ENCODE results near the gene PCP2.

Gene PCP2

DNA sequence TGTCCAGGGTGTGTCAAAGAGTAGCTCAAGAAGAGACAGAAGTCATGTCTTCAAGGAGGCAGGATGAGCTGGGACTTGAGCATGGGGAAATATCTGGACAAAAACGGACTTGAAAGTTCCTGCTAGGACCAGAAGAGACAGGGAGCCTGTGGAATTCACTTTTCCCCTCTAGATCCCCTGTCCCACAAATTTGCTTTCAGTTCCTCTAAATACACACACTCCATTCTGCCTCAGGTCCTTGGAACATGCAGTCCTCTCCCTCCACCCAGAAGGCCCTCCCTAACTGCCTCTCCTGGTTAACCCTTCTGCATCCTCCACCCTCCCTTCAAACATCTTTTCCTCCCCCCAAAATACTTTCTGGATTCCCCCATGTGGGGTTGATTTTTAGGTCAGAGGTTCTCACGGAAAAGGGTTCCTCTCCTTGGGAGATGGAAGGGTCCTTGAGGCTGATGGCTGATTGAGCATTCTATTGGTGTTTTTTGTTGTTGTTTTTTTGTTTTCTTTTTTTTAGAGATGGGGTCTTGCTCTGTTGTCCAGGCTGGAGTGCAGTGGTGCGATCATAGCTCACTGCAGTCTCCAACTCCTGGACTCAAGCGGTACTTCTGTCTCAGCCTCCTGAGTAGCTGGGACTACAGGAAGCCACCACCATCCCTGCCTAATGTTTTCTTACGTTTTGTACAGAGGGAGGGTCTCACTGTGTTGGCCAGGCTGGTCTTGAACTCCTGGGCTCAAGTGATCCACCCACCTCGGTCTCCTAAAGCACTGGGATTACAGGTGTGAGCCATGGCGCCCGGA is 28.4 kb upstream of the PCP2 start:
- DNase-seq: no peak

DNA sequence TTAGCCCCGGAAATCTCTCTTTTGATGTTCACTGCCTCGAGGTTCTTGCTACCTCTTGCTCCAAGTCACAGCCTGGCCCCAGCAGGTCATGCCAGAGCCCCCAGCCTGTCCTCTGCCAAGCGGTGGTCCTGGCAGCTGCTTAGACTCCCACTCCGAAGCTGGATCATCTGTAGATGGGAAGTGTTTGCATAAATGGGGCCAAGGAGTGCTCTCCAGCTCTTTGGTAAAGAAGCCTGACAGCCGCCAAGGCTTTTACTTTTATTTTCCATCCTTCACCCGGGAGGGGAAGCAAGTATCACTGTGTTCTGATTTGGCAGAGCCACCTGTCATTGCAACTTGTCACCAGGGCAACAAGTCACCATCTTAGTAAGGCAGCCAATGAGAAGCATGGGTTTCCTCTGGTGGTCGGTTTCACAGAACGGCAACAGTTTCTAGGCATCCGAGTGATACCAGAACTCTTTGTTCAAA is 24.7 kb upstream of the PCP2 start:
- DNase-seq: peak; percentile 68

DNA sequence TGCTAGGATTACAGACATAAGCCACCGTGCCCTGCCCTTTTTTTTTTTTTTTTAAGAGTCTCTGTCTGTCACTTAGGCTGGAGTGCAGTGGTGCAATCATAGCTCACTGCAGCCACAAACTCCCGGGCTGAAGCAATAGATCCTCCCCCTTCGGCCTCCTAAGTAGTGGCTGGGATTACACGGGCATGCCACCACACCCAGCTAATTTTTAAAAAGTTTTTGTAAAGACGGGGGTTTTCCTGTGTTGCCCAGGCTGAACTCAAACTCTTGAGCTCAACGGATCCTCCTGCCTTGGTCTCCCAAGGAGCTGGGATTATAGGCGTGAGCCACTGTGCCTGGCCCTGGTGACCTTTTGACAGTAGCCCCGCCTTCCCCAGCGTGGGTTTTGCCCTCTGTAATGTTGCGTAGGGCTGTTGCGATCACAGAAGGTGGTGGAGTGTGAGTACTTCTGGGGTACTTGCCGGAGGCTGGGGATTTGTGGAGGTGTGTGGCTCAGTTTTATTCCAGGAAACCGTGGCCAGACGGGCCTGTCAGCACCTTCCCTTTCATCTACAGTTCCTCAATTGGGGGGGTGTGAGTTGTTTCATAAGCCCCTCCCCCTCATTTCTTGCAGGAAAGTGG is 23.7 kb upstream of the PCP2 start:
- DNase-seq: peak; percentile 79

DNA sequence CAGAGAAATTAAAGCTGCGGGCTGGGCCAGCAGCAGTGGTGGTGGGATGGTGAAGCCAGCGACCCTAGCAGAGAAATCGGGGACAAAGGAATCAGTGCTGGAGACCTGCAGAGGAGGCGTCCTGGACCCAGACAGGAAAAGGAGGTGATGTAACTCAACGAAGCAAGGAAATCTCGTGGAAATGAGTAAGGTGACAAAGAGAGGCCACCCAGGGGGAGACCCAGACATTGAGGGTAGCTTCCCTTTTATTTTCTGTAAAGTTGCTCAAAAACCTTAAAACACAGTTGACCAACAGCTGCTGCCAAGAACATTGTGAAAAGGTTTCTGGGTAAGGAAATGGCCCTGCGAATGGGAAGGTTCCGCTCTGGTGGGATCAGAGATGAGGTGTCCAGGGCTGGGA is 22.1 kb upstream of the PCP2 start:
- DNase-seq: peak; percentile 58

- DNase-seq: no peak
Observed at GRCh38 chr19:7654401-7654800, 20.9 kb upstream of the PCP2 start.

GRCh38 chr19:7652061-7652641 is 18.6 kb upstream of the PCP2 start:
- peak; percentile 87 for DNase-seq

DNA sequence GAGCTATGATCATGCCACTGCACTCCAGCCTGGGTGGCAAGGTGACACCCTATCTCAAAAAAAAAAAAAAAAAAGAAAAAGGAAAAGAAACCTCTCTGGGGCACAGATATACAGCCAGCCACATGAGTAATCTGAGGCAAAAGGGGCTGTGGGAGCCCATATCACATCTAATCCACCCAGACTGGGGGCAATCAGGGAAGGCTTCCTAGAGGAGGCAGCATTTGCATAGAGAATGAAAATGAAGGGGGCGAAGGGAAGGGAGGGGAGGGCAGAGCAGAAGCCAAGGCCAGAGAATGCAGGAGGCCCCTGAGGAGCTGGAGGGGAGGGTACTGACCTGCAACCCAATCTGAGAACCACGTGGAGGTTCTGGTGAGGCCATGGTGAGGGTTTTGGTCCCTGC is 16.6 kb upstream of the PCP2 start:
- DNase-seq: no peak

GRCh38 chr19:7648265-7649014 is 14.9 kb upstream of the PCP2 start:
- no peak for DNase-seq

DNA sequence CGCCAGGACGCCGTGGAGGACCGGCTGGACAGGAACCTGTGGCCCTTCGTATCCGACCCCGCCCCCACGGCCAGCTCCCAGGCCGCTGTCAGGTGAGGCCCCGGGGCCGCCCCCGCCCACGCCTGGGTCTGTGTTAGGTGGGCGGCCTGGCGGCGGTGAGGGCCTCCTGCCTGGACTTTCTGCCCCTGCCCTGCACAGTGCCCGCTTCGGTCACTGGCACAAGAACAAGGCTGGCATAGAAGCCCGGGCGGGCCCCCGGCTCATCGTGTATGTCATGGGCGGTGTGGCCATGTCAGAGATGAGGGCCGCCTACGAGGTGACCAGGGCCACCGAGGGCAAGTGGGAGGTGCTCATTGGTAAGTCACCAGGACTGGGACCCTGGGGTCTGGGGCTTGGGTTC is 13.6 kb upstream of the PCP2 start:
- no peak for DNase-seq

GRCh38 chr19:7646426-7646700 is 12.8 kb upstream of the PCP2 start:
- DNase-seq: no peak

GRCh38 chr19:7645656-7646425 is 12.3 kb upstream of the PCP2 start:
- DNase-seq: no peak

DNA sequence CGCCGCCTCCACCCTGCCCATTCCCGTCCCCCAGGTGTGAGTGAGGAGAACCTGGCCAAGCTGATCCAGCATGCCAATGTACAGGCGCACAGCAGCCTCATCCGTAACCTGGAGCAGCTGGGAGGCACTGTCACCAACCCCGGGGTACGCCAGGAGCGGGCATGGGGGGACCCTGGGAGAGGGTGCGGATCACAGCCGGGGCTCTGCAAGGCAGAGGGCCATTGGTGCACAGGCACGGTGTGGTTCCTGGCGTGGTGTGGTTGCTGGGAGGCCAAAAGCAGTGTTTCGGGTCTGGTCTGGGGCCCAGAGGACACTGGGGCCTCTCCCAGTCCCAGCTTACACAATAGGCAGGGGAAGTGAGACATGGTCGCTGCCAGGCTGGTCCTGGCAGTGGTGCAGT is 11.6 kb upstream of the PCP2 start:
- DNase-seq: peak; percentile 38

DNA sequence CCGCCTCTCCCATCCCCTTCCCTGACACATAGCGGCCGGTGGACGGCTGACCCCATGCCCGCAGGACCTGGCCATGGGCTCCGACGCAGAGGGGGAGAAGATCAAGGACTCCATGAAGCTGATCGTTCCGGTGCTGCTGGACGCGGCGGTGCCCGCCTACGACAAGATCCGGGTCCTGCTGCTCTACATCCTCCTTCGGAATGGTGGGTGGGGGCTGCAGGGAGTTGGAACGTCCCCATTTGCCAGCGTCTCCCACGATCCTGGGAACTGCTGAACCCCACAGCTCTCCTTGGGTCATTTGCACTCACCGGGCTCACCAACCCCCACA is 11.0 kb upstream of the PCP2 start:
- DNase-seq: no peak

- DNase-seq: peak; percentile 37
Observed at GRCh38 chr19:7643629-7644549, 10.4 kb upstream of the PCP2 start.

- no peak for DNase-seq
Observed at GRCh38 chr19:7643031-7643415, 9.5 kb upstream of the PCP2 start.

DNA sequence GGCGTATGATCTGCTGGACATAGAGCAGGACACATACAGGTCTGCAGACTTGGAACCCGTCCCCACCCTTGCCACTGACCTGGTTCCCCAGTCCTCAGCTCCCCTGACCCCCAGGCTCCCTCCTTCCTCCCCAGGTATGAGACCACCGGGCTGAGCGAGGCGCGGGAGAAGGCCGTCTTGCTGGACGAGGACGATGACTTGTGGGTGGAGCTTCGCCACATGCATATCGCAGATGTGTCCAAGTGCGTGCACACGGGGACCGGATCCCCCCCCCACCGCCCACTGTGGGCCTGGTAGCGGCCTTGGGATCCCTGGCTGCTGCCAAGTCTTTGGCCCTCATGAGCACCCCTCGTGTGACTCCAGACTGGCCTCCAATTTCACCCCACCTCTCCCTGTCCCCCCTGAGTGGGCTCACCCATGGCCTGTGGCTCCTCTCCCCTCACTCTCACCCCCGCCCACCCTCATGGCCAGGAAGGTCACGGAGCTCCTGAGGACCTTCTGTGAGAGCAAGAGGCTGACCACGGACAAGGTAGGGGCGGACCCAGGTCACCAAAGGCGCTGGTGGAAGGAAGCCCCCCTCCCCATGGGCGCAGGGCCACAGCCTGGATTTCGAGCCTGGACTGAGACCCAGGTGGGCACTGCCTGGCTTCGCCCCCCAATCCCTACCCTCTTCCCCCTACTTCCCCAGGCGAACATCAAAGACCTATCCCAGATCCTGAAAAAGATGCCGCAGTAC is 8.9 kb upstream of the PCP2 start:
- DNase-seq: no peak

DNA sequence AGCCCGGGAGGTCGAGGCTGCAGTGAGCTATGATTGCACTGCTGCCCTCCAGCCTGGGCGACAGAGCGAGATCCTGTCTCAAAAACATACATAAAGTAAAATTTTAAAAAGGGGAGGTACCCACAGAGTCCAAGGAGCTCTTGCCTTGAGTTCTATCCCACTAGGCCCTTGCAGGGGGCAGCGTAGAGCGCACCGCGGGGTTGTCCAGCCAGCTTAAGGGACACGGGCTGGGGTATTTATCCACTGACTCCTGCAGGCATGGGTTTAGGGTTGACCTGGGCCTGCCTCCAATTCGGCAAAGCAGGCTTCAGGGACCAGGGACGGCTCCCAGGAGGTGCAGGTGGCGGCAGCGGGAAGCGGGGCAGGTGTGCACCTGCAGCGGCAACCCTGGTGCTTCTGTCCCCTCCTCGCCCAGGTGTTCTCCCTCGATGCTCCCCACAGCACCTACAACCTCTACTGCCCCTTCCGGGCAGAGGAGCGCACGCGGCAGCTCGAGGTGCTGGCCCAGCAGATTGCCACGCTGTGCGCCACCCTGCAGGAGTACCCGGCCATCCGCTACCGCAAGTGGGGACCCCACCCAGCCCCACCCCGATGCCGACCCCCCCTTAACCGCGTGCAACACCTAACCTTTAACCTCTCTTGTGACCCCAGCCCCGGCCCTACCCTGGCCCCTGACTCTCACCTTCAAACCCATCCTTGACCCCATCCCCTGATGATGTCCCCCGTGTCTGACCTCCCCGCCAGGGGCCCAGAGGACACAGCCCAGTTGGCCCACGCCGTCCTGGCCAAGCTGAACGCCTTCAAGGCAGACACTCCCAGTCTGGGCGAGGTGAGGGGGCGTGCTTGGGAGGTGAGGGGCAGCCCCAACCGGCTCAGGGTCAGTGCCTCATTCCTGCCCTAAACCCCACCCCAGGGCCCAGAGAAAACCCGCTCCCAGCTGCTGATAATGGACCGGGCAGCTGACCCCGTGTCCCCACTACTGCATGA is 8.1 kb upstream of the PCP2 start:
- DNase-seq: no peak

DNA sequence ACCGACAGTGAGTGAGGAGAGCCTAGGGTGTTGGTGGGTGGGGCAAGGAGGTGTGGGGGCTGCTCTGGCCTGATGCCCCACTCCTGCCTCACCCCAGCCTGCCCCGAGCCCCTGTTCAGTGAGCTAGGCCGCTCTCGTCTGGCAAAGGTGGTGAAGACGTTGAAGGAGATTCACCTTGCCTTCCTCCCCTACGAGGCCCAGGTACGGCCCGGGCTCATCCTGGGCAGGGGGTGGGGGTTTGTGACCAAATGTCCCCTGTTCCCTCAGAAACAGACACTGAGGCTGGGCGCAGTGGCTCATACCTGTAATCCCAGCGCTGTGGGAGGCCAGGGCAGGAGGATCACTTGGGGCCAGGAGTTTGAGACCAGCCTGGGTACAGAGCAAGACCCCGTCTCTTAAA is 7.3 kb upstream of the PCP2 start:
- DNase-seq: no peak

GRCh38 chr19:7639863-7640348 is 6.4 kb upstream of the PCP2 start:
- no peak for DNase-seq

Measured in CD4-positive, alpha-beta T cell treated with Interleukin-15 for 1 hour (primary cell).